NT2/D1 (cell line): ENCODE results near the gene AQR.
"Not testable (repeated sequence)": the region's sequence is repeated elsewhere in the genome, so short reads cannot be mapped to it uniquely, and the experiment has no call there.

Source experiments
- DNase-seq: peaks from one replicate; pipeline ENCODE4 v3.0.0-alpha.2; 2011; ENCODE audit warnings: low read depth, low spot score
- H3K27me3 ChIP-seq: 2 replicates; pipeline ENCODE4 v1.6.0; 2011; ENCODE audit warnings: mild to moderate bottlenecking; ENCODE audit not compliant: insufficient read length, insufficient read depth
- H3K36me3 ChIP-seq: 2 replicates; pipeline ENCODE4 v1.6.1; 2011; ENCODE audit warnings: mild to moderate bottlenecking, low read length, mixed read lengths; ENCODE audit not compliant: insufficient read depth, insufficient read length
- H3K4me1 ChIP-seq: 2 replicates; pipeline ENCODE4 v1.5.1; 2011; ENCODE audit not compliant: insufficient read depth, insufficient read length
- H3K4me3 ChIP-seq: 2 replicates; pipeline ENCODE4 v1.5.1; 2011; ENCODE audit warnings: low read depth; ENCODE audit not compliant: insufficient read length
- H3K9ac ChIP-seq: 2 replicates; pipeline ENCODE4 v1.6.0; 2011; ENCODE audit warnings: low read depth; ENCODE audit not compliant: insufficient read length
- H3K9me3 ChIP-seq: 2 replicates; pipeline ENCODE4 v1.5.1; 2011; ENCODE audit warnings: mild to moderate bottlenecking, low read length; ENCODE audit not compliant: insufficient read depth
- SUZ12 ChIP-seq: IDR thresholded peaks from 2 replicates; pipeline ENCODE4 v1.6.1; 2011; ENCODE audit not compliant: insufficient read length, insufficient read depth; ENCODE audit errors: extremely low read depth
- YY1 ChIP-seq: IDR thresholded peaks from 2 replicates; pipeline ENCODE4 v1.6.1; 2011; ENCODE audit not compliant: insufficient read length, insufficient read depth
- ZNF274 ChIP-seq: IDR thresholded peaks from 2 replicates; pipeline ENCODE4 v1.6.1; 2011; ENCODE audit warnings: mild to moderate bottlenecking, low read depth, low read length

The AQR gene

DNA sequence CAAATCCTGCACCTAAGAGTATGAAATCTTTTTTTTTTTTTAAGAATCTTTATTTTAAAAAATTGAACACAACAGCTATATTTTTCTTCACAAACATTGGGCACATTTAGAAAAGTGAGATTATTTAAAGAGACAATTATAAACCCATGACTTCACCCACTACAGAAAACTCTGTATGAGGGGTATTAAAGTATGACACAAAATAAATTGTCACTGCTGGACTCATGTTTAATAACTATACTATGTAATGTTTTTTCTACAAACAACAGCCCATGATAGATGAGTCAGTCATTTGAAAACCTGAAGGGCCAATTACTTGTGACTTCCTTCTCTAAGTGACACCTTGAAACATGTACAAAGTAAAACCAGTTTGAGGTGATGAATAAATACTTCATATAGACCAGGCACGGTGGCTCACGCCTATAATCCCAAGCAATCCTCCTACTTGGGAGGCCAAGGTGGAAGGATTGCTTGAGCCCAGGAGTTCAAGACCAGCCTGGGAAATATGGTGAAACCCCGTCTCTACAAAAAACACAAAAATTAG, 36.0 kb downstream of the AQR start:
- H3K9ac ChIP-seq = no peak overlapping the region
- no peaks in the 10 kb centered on the region for H3K27me3 ChIP-seq
- DNase-seq = no peak
- no peak overlapping the region for H3K4me3 ChIP-seq
- H3K4me1 ChIP-seq = no peaks in the 10 kb centered on the region
- TF ChIP-seq SUZ12 (no peak), YY1 (no peak), ZNF274 (no peak)
- H3K9me3 ChIP-seq = no peaks in the 10 kb centered on the region
- H3K36me3 ChIP-seq = peaks cover 49% of the 10 kb centered on the region

DNA sequence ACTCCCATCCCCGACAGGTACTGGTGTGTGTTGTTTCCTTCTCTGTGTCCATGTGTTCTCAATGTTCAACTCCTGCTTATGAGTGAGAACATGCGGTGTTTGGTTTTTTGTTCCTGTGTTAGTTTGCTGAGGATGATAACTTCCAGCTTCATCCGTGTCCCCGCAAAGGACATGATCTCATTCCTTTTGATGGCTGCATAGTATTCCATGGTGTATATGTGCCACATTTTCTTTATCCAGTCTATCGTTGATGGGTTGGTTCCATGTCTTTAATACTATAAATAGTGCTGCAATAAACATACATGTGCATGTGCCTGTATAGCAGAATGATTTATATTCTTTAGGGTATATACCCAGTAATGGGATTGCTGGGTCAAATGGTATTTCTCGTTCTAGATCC, 41.2 kb downstream of the AQR start:
- not testable (repeated sequence) for DNase-seq, H3K4me1 ChIP-seq, H3K9ac ChIP-seq, H3K4me3 ChIP-seq, H3K27me3 ChIP-seq, H3K9me3 ChIP-seq
- H3K36me3 ChIP-seq = peaks cover 53% of the 10 kb centered on the region

DNA sequence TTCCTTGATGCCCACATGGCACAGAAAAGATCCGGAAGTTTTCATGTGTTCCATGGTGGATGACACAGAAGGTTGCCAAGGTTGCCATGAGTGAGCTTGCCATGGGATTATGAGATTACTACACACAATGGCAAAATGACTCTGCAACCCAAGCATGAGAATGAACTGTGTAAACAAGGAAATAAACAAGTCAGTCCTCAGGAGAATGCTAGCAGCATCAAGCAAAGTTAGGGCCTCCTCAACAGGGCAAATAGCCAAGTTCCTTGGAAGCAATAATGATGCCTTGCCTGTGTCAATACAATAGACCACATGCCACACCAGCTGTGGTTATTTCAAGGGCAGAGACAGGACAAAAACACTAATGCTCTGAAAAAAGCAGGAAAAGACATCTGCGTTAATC, 41.8 kb downstream of the AQR start:
- H3K36me3 ChIP-seq = peaks cover 51% of the 10 kb centered on the region

DNA sequence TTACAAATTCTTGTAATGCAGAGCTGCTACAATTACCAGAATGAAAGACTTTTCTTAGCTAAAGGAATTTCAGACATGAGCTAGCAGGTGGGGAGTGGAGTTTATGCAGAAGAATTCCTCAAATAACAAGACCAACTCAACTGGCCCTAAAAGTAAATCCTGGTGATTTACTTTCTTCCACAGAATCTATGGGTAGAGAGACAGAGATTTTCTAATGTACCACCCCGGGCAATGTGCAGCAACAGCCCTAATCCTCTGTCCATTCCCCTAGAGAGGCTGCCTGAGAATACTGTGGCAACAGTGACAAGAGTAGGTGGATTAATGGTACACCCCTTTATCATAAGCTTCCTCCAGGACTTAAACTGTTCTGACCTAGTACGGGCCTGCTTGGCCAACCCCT, 55.2 kb downstream of the AQR start:
- Histone ChIP-seq H3K9me3 (no peaks in the 10 kb centered on the region), H3K36me3 (peaks cover 55% of the 10 kb centered on the region), H3K4me1 (no peaks in the 10 kb centered on the region), H3K27me3 (no peaks in the 10 kb centered on the region), H3K9ac (no peak overlapping the region), H3K4me3 (no peak overlapping the region)
- no peak for TF ChIP-seq YY1
- no peak for TF ChIP-seq ZNF274
- TF ChIP-seq SUZ12 = no peak
- no peak for DNase-seq

More for the DNA sequence above, 41.8 kb downstream of the AQR start:
- no peaks in the 10 kb centered on the region for H3K9me3 ChIP-seq
- no peak overlapping the region for H3K9ac ChIP-seq
- no peak for DNase-seq
- no peak overlapping the region for H3K4me3 ChIP-seq
- TF ChIP-seq SUZ12 = no peak
- TF ChIP-seq YY1 = no peak
- TF ChIP-seq ZNF274 = no peak
- no peaks in the 10 kb centered on the region for H3K4me1 ChIP-seq
- no peaks in the 10 kb centered on the region for H3K27me3 ChIP-seq

DNA sequence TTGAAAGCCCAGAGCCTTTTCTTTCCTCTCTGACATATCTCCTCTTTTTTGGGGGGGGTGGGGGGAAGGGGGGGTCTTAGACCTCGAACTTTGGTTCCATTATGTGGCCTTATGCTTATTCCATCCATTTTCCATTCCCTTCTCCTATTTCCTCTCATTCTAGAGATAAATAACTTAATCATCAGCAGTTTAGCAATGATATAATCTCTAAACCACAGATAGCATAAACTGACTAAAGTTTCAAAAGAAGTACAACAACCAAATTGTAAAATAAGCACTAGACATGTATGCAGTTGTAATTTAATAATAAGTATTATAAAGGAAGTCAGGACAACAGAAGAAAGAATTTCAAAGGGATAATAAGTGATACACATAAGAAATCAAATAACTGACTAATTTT, 64.5 kb downstream of the AQR start:
- Histone ChIP-seq H3K9ac (no peak overlapping the region), H3K9me3 (no peaks in the 10 kb centered on the region), H3K36me3 (peaks cover 63% of the 10 kb centered on the region), H3K27me3 (no peaks in the 10 kb centered on the region), H3K4me1 (no peaks in the 10 kb centered on the region), H3K4me3 (no peak overlapping the region)
- no peak for DNase-seq
- TF ChIP-seq ZNF274 = no peak
- no peak for TF ChIP-seq SUZ12
- no peak for TF ChIP-seq YY1

DNA sequence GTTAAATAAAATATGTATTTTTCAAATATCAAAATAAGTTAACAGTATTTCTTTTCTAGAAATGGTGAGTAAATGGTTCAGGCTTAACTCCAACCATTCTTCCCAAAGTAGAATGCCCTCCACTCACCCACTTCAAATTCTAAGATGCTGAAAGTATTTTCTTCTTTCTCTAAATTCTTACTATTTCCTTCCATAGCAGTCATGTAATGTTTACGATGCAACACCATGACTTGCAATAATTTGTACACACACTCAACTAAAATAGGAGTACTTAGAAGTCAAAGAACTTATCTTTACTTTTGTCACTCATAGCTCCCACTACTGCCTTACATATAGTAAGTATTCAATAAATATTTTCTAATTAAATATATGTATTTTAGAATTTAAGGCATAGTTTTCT, 65.0 kb downstream of the AQR start:
- H3K4me1 ChIP-seq = no peaks in the 10 kb centered on the region
- no peak overlapping the region for H3K9ac ChIP-seq
- TF ChIP-seq YY1 (no peak), ZNF274 (no peak), SUZ12 (no peak)
- peaks cover 62% of the 10 kb centered on the region for H3K36me3 ChIP-seq
- H3K27me3 ChIP-seq = no peaks in the 10 kb centered on the region
- DNase-seq = no peak
- H3K4me3 ChIP-seq = no peak overlapping the region
- no peaks in the 10 kb centered on the region for H3K9me3 ChIP-seq

DNA sequence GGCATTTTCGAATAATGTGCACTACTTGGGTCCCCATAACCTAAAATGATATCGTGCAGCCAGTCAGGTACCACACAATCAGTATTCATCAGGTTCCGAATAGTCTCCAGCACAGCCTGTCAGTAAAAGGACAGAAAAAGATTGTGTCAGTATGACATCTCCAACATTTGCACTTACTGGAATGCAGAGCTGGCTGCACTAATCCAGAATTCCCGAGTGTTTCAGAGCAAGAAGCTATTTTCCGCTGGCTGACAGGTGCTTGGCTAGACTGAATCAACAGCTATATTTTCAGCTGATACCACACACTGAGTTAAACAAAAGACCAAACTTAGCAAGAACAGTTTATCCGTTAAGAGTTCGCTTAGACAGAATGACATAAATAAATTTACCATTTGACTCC, 68.8 kb downstream of the AQR start:
- Histone ChIP-seq H3K27me3 (no peaks in the 10 kb centered on the region), H3K9me3 (no peaks in the 10 kb centered on the region), H3K9ac (no peak overlapping the region), H3K36me3 (peaks cover 56% of the 10 kb centered on the region), H3K4me3 (no peak overlapping the region), H3K4me1 (no peaks in the 10 kb centered on the region)
- no peak for DNase-seq
- TF ChIP-seq YY1 = no peak
- TF ChIP-seq SUZ12 = no peak
- TF ChIP-seq ZNF274 = no peak

DNA sequence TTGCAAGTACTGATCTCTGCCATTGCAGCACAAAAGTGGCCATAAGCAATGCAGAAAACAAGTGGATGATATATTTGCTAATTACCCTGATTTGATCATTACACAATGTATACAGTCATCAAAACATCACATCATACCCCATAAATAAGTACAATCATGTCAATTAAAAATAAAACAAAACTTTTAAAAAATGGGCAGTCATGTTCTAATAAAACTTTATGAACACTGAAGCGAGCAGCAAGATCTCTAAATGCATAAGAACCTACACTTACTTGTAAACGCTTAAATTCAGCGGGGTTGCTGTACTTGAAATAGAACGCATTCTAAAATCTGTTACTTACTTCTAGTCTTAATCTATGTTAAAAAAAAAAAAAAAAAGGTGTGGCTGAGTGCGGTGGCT, 73.4 kb downstream of the AQR start:
- H3K9ac ChIP-seq = no peak overlapping the region
- TF ChIP-seq ZNF274 = no peak
- no peak for TF ChIP-seq SUZ12
- TF ChIP-seq YY1 = no peak
- H3K27me3 ChIP-seq = no peaks in the 10 kb centered on the region
- no peaks in the 10 kb centered on the region for H3K4me1 ChIP-seq
- peaks cover 28% of the 10 kb centered on the region for H3K9me3 ChIP-seq
- H3K36me3 ChIP-seq = peaks cover 59% of the 10 kb centered on the region
- H3K4me3 ChIP-seq = no peak overlapping the region
- no peak for DNase-seq
